ENCODE measurements around the gene GRK5.

DNA sequence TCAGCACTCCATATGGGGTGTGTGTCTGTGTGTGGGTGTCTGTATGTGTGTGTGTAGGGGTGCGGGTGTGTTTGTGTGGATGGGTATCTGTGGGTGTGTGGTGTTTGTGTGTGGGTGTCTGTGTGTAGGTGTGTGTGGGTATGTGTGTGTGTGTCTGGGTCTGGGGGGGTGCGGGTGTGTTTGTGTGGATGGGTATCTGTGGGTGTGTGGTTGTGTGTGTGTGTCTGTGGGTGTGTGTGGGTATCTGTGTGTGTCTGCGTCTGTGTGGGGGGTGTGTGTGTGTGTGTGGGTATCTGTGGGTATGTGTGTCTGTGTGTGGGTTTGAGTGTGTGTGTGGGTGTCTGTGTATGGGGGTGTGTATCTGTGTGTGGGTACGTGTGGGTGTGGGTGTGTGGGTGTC, 186.5 kb downstream of the GRK5 start:
- TF ChIP-seq, protein P1, sequence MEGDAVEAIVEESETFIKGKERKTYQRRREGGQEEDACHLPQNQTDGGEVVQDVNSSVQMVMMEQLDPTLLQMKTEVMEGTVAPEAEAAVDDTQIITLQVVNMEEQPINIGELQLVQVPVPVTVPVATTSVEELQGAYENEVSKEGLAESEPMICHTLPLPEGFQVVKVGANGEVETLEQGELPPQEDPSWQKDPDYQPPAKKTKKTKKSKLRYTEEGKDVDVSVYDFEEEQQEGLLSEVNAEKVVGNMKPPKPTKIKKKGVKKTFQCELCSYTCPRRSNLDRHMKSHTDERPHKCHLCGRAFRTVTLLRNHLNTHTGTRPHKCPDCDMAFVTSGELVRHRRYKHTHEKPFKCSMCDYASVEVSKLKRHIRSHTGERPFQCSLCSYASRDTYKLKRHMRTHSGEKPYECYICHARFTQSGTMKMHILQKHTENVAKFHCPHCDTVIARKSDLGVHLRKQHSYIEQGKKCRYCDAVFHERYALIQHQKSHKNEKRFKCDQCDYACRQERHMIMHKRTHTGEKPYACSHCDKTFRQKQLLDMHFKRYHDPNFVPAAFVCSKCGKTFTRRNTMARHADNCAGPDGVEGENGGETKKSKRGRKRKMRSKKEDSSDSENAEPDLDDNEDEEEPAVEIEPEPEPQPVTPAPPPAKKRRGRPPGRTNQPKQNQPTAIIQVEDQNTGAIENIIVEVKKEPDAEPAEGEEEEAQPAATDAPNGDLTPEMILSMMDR (IDR thresholded peaks at IDR 0.05): no peak
- TF ChIP-seq POLR2A (IDR thresholded peaks at IDR 0.05) (no peak), POLR2AphosphoS5 (IDR thresholded peaks at IDR 0.05) (no peak), EP300 (IDR thresholded peaks at IDR 0.05) (no peak)

All from sigmoid colon (tissue), 4 donors.